SU-DHL-6 (cell line): ENCODE results near the gene MAP4K3.
"Not testable (repeated sequence)": the region's sequence is repeated elsewhere in the genome, so short reads cannot be mapped to it uniquely, and the experiment has no call there.

ENCODE experiments used
- EZH2phosphoT487 ChIP-seq: fragments of 200-600 bp; sonication (generic), shearing (Covaris generic); conservative IDR thresholded peaks from 2 replicates; pipeline ENCODE4 v1.6.1; 2018; ENCODE audit warnings: mild to moderate bottlenecking, antibody characterized with exemption, low read length, moderate library complexity, mixed read lengths
- TF ChIP-seq, protein P1 (sequence below): fragments of 200-600 bp; sonication (generic); IDR thresholded peaks from one replicate; pipeline ENCODE4 v1.5.1; 2017; ENCODE audit warnings: antibody characterized with exemption, mild to moderate bottlenecking, low read length, moderate library complexity; ENCODE audit not compliant: insufficient read depth, poor library complexity, severe bottlenecking

DNA sequence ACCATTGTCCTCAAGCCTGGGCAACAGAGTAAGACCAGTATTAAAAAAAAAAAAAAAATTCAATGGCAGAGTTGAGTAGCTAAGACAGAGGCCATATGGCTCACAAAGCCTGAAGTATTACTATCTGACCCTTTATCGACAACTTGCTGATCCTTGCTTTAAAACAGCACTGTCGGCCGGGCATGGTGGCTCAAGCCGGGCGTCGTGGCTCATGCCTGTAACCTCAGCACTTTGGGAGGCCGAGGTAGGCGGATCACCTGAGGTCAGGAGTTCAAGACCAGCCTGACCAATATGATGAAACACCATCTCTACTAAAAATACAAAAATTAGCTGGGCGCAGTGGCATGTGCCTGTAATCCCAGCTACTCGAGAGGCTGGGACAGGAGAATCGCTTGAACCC lies 53.0 kb downstream of the MAP4K3 start:
- TF ChIP-seq, protein P1, sequence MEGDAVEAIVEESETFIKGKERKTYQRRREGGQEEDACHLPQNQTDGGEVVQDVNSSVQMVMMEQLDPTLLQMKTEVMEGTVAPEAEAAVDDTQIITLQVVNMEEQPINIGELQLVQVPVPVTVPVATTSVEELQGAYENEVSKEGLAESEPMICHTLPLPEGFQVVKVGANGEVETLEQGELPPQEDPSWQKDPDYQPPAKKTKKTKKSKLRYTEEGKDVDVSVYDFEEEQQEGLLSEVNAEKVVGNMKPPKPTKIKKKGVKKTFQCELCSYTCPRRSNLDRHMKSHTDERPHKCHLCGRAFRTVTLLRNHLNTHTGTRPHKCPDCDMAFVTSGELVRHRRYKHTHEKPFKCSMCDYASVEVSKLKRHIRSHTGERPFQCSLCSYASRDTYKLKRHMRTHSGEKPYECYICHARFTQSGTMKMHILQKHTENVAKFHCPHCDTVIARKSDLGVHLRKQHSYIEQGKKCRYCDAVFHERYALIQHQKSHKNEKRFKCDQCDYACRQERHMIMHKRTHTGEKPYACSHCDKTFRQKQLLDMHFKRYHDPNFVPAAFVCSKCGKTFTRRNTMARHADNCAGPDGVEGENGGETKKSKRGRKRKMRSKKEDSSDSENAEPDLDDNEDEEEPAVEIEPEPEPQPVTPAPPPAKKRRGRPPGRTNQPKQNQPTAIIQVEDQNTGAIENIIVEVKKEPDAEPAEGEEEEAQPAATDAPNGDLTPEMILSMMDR: not testable (repeated sequence)
- not testable (repeated sequence) for TF ChIP-seq EZH2phosphoT487
